Activated naive CD4-positive, alpha-beta T cell treated with anti-CD3 and anti-CD28 coated beads for 36 hours (primary cell): Measurements from ENCODE around the gene LINGO4. TPM values are rescaled to one million over a fixed set of nuclear protein-coding genes. Genes with fewer than 3 reads are reported as not detected.

Experiments
- total RNA-seq, 2 experiments: library from RNA; stranded (reverse); gene quantifications; one replicate each; pipeline ENCODE4 v1.2.3, GENCODE V29; 2021

The LINGO4 gene
- total RNA-seq, 2 experiments from 2014 or later = 0.07 TPM; not detected in 1

Other genes with a start within 250 kb of the LINGO4 start
- 10 to 100 TPM; 22.9 to 23.6 TPM for gene SNX27, start 193.4 kb downstream of the LINGO4 start, total RNA-seq
- not detected for gene CELF3, start 88.6 kb downstream of the LINGO4 start, total RNA-seq
- gene RIIAD1, start 83.9 kb downstream of the LINGO4 start, total RNA-seq = not detected
- gene MRPL9, start 41.9 kb downstream of the LINGO4 start, total RNA-seq = 100 to 1,000 TPM; 157 to 160 TPM
- gene TDRKH, start 14.9 kb downstream of the LINGO4 start, total RNA-seq = 10 to 100 TPM; 22.0 to 22.5 TPM
- 1 to 10 TPM; 1.4 to 1.6 TPM for gene RORC, start 26.4 kb upstream of the LINGO4 start, total RNA-seq
- gene C2CD4D, start 34.4 kb upstream of the LINGO4 start, total RNA-seq = 1 to 10 TPM; 2.3 to 2.7 TPM
- not detected for gene THEM5, start 48.3 kb upstream of the LINGO4 start, total RNA-seq
- 10 to 100 TPM; 20.1 to 22.0 TPM for gene THEM4, start 104.1 kb upstream of the LINGO4 start, total RNA-seq
- 100 to 1,000 TPM; 159 to 170 TPM for gene S100A10, start 188.4 kb upstream of the LINGO4 start, total RNA-seq
- 100 to 1,000 TPM; 229 to 235 TPM for gene S100A11, start 231.6 kb upstream of the LINGO4 start, total RNA-seq